Left colon (tissue), 2 donors: ENCODE measurements around the gene XPC. TPM values are rescaled to one million over a fixed set of nuclear protein-coding genes. Genes with fewer than 3 reads are reported as not detected.
A peak's percentile ranks its signal among the peaks of the same experiment; 100 is the strongest.

Source experiments
- ATAC-seq: fragments of 200-7000 bp; cut with Tn5 transposase; one replicate; pipeline ENCODE4 v1.9.1; 2020; ENCODE audit warnings: mild to moderate bottlenecking, moderate library complexity
- DNase-seq, 2 donors: peaks; one replicate each; pipeline ENCODE4 v3.0.0-alpha.2; 2020
- intact Hi-C, 2 donors: fragments of 100-400 bp; cut with DNase I in 1 of 2; cut with micrococcal nuclease in 1 of 2; formaldehyde crosslinking; loops; one replicate each; pipeline versions ENCODE4 v1.11.2 to v1.14.0; 2022; cut with DNase I, micrococcal nuclease
- total RNA-seq, 2 donors: library from RNA; stranded (reverse); fragmentation: NEBNext Ultra II Directional; extraction: Animal tissue kit (Norgen Biotek cat#: 25700); gene quantifications; one replicate each; pipeline ENCODE4 v1.2.1, GENCODE V29; 2021
- donor health status: DM: no; HTN: no; CAD: no.
- donor health status: DM: yes; HTN: yes; CAD: no.

XPC gene
- total RNA-seq, 2 donors from 2014 or later: 19.7 to 22.4 TPM

GRCh38 chr3:14154276-14154675 lies 24.1 kb downstream of the XPC start:
- ATAC-seq (no peak), DNase-seq (no peak)
- intact Hi-C loops: no loop called here

GRCh38 chr3:14153663-14154062 lies 24.7 kb downstream of the XPC start:
- DNase-seq (no peak), ATAC-seq (no peak)
- intact Hi-C loops: no loop called here

- DNase-seq (no peak), ATAC-seq (no peak)
- intact Hi-C loops: no loop called here
Observed at GRCh38 chr3:14152963-14153355, 25.4 kb downstream of the XPC start.

- DNase-seq: no peak
- ATAC-seq: peak; percentile 38
- intact Hi-C loops: no loop called here
Observed at GRCh38 chr3:14152233-14152962, 26.0 kb downstream of the XPC start.

GRCh38 chr3:14151471-14152083 lies 26.8 kb downstream of the XPC start:
- no peak for DNase-seq
- no peak for ATAC-seq
- intact Hi-C loops: no loop called here

- intact Hi-C loops: no loop called here
- no peak for ATAC-seq
Observed at GRCh38 chr3:14150491-14151230, 27.7 kb downstream of the XPC start.

GRCh38 chr3:14150078-14150477 lies 28.3 kb downstream of the XPC start:
- DNase-seq (no peak), ATAC-seq (no peak)
- intact Hi-C loops: no loop called here

More at GRCh38 chr3:14150491-14151230, 27.7 kb downstream of the XPC start:
- no peak for DNase-seq

GRCh38 chr3:14148041-14148985 lies 30.1 kb downstream of the XPC start:
- intact Hi-C loops: no loop called here
- DNase-seq (no peak), ATAC-seq (no peak)

- ATAC-seq: no peak
- DNase-seq: no peak
- intact Hi-C loops: no loop called here
Observed at GRCh38 chr3:14147617-14148016, 30.8 kb downstream of the XPC start.

- intact Hi-C loops: no loop called here
- ATAC-seq: no peak
- DNase-seq: no peak
Observed at GRCh38 chr3:14147066-14147435, 31.4 kb downstream of the XPC start.

- DNase-seq (peak in 1 of 2 donors; percentile 22), ATAC-seq (no peak)
- intact Hi-C loops: no loop called here
Observed at GRCh38 chr3:14146381-14147065, 31.9 kb downstream of the XPC start.

- DNase-seq (peak in 1 of 2 donors; percentile 23), ATAC-seq (no peak)
- intact Hi-C loops: no loop called here
Observed at GRCh38 chr3:14145670-14146380, 32.6 kb downstream of the XPC start.

- intact Hi-C loops: no loop called here
- DNase-seq: no peak
- no peak for ATAC-seq
Observed at GRCh38 chr3:14145236-14145635, 33.2 kb downstream of the XPC start.

- DNase-seq (peak in 1 of 2 donors; percentile 67), ATAC-seq (peak; percentile 73)
- intact Hi-C loops: no loop called here
Observed at GRCh38 chr3:14144423-14145075, 33.9 kb downstream of the XPC start.

- DNase-seq: no peak
- intact Hi-C loops: no loop called here
- ATAC-seq: no peak
Observed at GRCh38 chr3:14143271-14144225, 34.9 kb downstream of the XPC start.

GRCh38 chr3:14142567-14143270 lies 35.7 kb downstream of the XPC start:
- DNase-seq: no peak
- no peak for ATAC-seq
- intact Hi-C loops: no loop called here
